Stimulated activated CD8-positive, alpha-beta memory T cell treated with anti-CD3 and anti-CD28 coated beads, Interleukin-4, amount 100 ng/mL, for 1 hour (primary cell): ENCODE results near the gene FUBP3.

Experiments
- DNase-seq, 2 donors: peaks; one replicate each; pipeline ENCODE4 v3.0.0-alpha.2; 2020; ENCODE audit warnings: low read depth in 2 of 2, low spot score in 1 of 2

FUBP3 gene

GRCh38 chr9:130633336-130634190 lies 54.2 kb downstream of the FUBP3 start:
- no peak for DNase-seq

GRCh38 chr9:130634191-130634768 lies 54.9 kb downstream of the FUBP3 start:
- DNase-seq: no peak

GRCh38 chr9:130634801-130635200 lies 55.4 kb downstream of the FUBP3 start:
- DNase-seq: no peak

GRCh38 chr9:130635306-130635705 lies 55.9 kb downstream of the FUBP3 start:
- no peak for DNase-seq

GRCh38 chr9:130635721-130636647 lies 56.6 kb downstream of the FUBP3 start:
- no peak for DNase-seq

GRCh38 chr9:130636648-130637020 lies 57.3 kb downstream of the FUBP3 start:
- no peak for DNase-seq

GRCh38 chr9:130638284-130639123 lies 59.1 kb downstream of the FUBP3 start:
- no peak for DNase-seq

GRCh38 chr9:130639124-130639765 lies 59.9 kb downstream of the FUBP3 start:
- no peak for DNase-seq

- no peak for DNase-seq
Measured at GRCh38 chr9:130639866-130640555, 60.6 kb downstream of the FUBP3 start.

- DNase-seq: no peak
Measured at GRCh38 chr9:130640681-130641080, 61.3 kb downstream of the FUBP3 start.

- DNase-seq: no peak
Measured at GRCh38 chr9:130642926-130643325, 63.5 kb downstream of the FUBP3 start.

- DNase-seq: no peak
Measured at GRCh38 chr9:130651221-130651620, 71.8 kb downstream of the FUBP3 start.

- no peak for DNase-seq
Measured at GRCh38 chr9:130651752-130652151, 72.4 kb downstream of the FUBP3 start.

GRCh38 chr9:130654879-130655278 lies 75.5 kb downstream of the FUBP3 start:
- DNase-seq: no peak

- no peak for DNase-seq
Measured at GRCh38 chr9:130658893-130659698, 79.7 kb downstream of the FUBP3 start.

- DNase-seq: no peak
Measured at GRCh38 chr9:130659699-130660248, 80.4 kb downstream of the FUBP3 start.

GRCh38 chr9:130660326-130660682 lies 80.9 kb downstream of the FUBP3 start:
- DNase-seq: no peak

GRCh38 chr9:130660683-130661450 lies 81.5 kb downstream of the FUBP3 start:
- DNase-seq: no peak
